ENCODE measurements around the gene PRKD1.

The PRKD1 gene

DNA sequence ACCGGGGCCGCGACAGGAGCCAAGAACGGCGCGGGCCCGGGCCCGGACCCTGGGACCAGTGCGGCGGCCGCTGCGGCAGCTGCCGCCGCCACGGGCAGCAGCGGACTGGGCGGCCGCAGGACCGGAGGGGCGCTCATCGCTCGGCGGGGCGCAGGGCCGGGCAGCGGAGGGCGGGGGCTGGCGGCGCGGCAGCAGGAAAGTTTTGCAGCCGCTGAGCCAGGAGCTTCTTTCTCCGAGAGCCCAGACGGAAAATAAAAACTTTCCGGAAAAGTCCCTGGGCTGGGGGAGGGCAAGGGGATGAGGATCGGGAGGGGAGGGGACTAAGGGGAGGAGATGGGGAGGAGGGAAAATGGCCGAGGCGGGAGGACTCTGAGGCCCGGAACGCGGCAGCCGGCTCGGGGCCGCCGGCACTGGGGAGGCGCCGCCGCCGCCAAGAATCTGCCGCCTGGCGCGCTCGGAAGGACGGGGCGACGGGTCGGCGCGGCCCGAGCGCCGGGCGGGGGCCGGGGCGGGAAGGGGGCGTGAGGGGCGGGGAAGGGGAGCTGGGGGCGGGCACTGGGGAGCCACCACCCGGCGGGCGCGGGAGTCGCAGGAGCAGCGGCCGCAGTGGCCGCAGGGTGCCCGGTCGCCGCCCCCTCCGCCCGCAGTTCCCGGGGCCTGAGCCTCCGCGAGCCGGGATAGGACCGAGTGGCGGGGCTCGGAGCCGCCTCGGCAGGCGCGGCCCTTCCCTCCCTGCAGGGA is at the start of gene PRKD1:
Gene PRKD1, minus strand, starts transcription at position 472 of the 741 bp plus-strand sequence.
- no peak for DNase-seq (ENCODE audit: low read depth)

DNA sequence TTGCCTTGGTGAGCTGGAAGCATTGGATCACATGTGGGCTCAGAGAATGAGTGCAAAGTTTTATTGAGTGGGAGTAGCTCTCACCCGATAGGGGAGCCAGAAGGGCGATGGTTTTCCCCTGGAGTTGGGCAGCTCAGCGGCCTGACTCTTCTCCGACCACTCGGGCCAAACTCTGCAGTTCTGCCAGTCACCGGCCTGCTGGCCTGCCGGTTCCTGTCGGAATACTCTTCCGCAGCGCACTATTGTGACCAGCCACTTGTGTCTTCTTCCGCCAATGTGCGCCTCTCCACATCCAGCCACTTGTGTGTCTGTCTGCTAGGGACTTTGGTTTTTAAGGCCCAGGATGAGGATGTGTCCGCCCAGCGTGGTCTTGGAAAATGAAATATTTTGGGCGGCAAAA is 43.5 kb upstream of the PRKD1 start:
- DNase-seq (ENCODE audit: low read depth): no peak

DNA sequence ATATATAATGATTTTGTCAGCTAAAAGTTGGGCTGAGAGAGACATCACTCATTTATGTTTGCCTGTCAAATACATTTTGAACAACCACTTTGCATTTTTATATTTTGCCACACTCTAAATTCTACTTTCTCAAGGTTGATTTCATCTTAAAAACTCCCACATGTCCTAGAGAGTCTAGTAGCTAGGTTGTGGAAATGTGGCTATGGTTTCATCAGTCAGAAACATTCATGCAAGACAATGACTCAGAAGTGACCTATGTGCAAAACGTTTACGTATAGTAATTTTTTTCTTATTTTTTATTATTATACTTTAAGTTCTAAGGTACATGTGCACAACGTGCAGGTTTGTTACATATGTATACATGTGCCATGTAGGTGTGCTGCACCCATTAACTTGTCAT is 27.4 kb upstream of the PRKD1 start:
- DNase-seq (ENCODE audit: low read depth): no peak

DNA sequence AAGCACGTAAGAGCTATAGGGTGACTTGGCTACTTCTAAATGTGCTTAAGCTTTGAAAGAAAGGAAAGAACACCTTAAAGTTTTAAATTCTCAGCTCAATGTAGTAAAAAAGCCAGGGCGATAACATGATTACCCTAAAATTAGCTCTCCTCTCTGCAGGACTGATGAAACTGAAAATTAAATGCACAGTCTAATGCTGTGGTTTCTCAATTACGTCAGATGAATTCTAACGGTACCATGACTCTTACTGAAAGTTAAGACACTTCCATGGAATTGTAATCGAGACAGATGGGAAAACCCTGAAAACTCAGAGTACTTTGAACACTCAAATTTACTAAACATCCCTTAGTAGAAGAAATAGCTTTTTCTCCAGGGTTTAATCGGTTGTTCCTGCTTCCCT is 25.9 kb upstream of the PRKD1 start:
- no peak for DNase-seq (ENCODE audit: low read depth)

DNA sequence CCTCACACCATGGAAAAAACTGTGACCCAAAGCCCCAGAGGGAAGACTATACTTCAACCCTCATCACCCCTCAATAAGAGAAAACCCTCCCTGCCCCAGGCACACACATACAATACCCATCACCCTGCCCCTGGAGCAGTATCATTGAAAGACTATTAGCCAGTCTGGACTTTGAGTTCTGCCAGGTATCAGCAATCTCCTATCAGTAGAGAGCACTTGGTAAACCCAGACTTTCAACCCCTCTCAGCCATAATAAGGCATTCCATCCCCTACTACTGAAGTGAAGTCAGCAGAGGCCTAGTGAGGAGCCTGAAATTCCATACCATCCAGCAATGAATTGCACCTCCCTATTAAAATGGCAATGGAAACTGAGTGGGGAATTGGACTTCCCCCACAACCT is 16.4 kb upstream of the PRKD1 start:
- no peak for DNase-seq (ENCODE audit: low read depth)

DNA sequence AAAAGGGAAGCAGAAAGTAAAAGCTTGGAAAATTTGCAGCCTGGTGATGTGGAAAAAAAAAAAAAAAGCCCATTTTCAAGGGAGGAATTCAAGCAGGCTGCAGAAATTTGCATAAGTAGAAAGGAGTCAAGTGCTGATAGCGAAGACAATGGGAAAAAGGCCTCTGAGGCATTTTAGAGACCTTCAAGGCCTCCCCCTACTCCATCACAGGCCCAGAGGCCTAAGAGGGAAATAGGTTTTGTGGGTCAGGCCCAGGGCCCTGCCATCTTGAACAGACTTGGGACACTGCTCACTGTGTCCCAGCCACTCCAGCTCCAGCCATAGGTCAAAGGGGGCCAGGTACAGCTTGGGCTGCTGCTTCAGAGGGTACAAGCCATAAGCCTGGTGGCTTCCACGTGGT is 13.8 kb upstream of the PRKD1 start:
- DNase-seq (ENCODE audit: low read depth): no peak

DNA sequence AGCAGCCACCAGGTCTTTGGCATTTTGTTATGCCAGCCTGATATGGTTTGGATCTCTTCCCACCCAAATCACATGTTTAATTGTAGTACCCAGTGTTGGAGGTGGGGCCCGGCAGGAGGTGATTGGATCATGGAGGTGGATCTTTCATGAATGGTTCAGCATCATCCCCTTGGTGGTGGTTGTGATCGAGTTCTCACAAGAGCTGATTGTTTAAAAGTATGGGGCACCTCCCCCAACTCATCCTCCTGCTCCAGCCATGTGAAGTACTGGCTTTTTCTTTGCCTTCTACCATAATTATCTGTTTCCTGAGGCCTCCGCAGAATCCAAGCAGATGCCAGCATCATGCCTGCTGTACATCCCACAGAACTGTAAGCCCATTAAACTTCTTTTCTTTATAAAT is 12.8 kb upstream of the PRKD1 start:
- no peak for DNase-seq (ENCODE audit: low read depth)

DNA sequence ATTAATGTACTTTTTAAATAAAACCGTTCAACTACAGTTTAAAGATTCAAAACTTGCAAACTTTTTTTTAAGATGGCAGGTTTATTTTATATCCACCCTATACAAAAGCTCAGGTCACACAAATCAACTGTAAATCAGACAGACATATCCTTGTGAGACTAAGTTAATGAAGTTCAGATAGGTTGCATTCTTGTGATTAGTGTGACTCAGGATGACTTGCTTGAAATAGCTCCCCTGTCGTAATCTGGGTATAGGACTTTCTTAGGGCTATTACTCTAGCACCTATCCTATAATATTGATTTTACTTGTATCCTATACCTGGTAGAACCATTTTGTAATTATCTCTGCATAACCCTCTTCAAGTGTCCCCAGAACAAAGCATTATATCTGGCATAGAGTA is 9.5 kb upstream of the PRKD1 start:
- no peak for DNase-seq (ENCODE audit: low read depth)

DNA sequence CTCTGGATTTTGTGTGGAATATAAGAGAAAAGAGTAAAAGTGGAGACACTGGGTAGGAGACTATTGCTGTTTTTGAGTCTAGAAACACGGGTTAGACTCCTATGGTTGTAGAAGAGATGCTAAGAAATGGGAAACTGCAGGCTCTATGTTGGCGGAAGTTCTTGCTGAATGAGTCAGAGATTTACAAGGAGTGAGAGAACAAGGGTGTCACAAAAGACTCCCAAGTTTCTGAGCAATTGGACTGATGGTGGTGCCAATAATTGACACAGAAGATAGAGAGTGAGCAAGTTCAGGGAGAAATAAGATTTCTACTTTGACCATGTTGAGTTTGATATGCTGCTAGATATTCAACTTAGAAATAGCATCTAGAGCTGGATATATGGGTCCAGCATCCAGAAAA is 2.6 kb upstream of the PRKD1 start:
- DNase-seq (ENCODE audit: low read depth): no peak

DNA sequence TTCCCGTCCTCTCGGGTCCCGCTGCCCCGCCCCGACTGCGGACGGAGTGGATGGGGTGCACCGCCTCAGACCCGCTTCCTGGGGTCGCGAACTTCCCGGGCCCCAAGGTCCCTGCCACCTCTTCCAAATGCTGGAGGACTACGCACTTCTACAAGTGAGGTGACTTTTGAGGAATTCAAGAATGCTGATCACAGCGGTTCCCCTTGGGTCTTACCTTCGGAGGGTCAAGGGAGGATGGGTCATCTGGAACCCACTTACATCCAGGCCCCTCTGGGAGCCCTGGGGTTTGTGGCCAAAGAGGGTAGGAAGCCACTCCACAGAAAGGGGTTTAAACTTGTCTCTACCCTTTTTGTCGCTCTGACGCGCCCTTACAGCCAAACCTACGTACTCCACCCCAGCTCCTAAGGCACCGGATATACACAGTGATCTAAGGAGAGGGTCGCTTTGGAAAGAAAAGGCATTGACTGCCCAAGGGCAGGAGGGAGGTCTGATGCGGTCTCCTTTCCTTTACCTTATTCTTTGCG is 532 bp upstream of the PRKD1 start:
- DNase-seq (ENCODE audit: low read depth): no peak

DNA sequence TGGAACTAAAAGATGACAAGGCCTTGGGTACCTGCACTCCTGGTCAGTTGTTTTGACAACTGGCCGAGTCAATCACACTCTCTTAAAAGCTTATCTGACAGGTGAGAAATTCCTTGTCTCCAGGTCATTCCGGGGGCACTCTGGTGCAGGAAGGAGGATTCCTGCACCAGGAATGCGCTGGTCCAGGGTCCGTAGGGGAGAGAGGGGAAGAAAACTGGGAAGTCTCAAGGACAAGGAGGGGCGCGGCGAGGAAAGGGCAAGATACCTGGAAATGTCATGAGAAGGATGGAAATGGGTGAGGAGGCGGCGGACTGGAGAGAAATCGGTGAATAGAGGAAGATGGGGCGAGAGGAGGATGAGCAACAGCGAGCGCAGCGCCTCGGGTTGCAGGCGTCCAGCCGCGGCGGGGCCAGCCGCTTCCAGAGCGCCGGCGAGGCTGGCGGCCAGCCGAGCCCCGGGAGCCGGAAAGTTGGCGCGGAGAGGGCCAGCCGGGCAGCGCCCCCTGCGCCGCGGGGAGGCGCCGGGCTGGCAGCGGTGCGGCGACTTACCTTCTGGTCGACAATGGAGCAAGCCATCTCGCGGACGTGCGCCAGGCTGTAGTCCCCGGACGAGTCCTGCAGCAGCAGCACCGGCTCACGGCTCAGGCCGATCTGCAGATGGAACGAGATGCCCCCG is 809 bp downstream of the PRKD1 start:
- no peak for DNase-seq (ENCODE audit: low read depth)

DNA sequence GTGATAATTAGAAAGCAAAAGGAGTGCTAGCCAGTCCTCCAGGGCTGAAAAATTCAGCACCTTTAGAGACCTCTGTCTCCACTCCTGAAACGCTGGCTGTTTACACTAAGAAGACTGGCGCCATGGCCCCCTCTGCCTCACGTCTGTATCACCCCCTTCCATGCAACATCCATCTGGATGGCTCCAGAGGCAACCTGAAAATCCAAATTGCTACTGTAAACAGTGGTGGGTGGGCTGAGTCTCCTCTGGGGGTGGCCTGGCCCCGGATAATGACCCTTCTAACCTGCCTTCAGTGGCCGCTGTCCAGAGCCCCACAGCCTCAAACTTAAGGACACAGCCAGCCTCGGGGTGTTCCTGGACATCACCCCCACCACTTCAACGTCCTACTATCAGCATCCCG is 1.4 kb downstream of the PRKD1 start:
- no peak for DNase-seq (ENCODE audit: low read depth)

DNA sequence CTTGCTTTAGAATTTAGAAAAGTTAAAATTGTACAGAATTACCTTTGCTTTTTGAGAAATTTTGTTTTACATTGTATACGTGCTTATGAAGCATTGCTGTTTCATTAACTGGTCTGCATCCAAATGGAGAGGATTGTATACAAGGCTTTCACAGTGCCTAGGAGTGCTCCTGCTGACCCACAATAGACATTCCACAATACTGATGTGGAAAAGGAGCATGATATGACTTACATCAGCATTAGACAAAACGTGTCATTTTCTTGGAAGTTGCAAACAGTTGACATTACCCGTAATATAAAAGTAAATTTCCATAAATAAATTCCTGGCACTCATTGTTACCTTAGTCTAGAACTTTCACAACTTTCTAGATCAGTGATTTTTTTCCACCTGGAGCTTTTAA is 1.9 kb downstream of the PRKD1 start:
- DNase-seq (ENCODE audit: low read depth): no peak

DNA sequence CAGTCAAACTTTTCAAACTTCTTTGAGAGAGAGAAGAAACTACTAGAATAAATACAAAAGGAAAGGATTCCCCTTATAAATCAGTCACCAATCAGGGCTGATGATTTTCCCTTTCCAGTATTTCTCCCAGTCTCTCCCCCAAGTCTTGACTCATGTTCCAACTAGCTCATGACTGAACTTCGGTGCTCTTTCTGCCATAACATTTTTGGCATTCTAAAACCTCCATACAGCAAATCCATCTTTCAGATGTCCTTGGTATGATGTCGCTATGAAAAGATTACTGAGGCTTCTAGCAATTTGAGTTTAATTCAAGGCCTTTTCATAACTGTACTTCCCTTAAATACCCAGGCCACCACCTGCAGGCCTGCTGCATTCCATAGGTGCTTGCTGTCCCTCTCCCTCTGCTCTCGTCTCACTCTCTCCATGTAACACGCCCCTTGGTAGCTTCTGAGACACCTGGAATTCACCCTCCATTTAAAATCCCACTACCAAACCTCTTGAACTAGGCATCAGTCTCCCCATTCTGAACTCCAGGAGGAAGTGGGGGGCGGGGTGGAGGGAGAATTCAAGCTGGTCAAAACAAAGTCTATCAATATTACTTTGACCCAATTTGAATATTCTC is 2.4 kb downstream of the PRKD1 start:
- DNase-seq (ENCODE audit: low read depth): no peak

DNA sequence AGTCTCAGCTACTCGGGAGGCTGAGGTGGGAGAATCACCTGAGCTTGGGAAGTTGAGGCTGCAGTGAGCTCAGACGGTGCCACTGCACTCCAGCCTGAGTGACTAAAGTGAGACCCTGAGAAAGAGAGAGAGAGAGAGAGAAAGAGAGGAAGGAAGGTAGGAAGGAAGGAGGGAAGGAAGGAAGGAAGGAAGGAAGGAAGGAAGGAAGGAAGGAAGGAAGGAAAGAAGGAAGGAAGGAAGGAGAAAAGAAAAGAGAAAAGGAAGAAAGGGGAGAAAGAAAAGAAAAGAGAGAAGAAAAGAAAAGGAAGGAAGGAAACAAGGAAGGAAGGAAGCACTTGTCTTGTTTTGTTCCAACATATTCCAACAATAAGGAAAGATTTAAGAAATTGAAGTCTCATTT is 7.8 kb downstream of the PRKD1 start:
- no peak for DNase-seq (ENCODE audit: low read depth)

DNA sequence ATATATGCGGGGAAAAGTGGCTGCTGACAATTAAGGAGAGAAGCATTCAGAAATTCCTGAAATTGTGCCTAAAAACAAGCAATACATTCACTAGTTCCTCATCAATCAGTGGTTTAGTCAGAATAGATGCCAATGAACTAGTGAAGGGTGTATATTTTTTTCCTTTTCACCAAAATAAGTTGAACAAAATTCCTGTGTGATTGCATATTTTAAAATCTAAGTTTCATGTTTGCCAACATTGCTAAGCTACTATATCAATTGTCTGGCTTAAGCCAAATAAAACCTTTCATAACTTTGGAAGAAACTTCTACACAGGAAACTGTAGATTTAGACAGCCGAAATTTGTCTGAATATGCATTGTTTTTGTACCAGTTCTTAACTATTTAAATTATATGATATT is 8.7 kb downstream of the PRKD1 start:
- DNase-seq (ENCODE audit: low read depth): no peak

DNA sequence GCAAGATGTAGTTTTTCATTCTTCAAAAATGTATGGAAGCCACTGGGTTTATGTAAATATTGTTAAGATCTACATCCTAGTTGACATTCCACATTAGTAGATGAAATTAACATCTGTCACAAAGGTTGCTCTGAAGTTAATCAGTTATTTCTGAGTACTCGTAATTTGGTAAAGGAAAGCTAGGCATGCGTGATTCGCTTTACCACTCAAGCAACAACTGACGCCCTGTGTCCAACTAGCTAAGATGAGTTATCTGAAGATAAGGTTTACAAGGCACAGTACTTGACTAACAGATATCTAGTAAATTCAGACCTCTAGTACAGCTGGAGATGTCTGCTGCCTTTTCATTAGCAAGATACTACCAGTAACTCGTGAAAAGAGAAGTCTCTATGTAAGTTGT is 14.1 kb downstream of the PRKD1 start:
- no peak for DNase-seq (ENCODE audit: low read depth)

DNA sequence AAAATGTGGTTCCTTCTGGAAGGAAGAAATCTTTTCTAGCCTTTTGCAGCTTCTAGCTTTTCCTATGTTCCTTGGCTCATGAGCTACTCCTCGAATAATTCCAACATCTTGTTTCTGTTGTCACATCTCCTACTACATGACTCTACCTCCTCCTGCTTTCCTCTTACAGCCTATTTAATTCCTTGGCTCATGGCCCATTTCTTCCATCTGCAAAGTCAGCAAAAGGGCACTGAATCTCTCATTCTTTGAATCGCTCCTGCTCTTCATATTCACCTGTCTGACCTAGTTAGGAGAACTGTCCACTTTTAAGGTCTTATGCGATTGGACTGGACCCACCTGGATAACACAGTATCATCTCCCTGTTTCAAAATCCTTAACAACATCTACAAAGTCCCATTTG is 15.8 kb downstream of the PRKD1 start:
- DNase-seq (ENCODE audit: low read depth): no peak

DNA sequence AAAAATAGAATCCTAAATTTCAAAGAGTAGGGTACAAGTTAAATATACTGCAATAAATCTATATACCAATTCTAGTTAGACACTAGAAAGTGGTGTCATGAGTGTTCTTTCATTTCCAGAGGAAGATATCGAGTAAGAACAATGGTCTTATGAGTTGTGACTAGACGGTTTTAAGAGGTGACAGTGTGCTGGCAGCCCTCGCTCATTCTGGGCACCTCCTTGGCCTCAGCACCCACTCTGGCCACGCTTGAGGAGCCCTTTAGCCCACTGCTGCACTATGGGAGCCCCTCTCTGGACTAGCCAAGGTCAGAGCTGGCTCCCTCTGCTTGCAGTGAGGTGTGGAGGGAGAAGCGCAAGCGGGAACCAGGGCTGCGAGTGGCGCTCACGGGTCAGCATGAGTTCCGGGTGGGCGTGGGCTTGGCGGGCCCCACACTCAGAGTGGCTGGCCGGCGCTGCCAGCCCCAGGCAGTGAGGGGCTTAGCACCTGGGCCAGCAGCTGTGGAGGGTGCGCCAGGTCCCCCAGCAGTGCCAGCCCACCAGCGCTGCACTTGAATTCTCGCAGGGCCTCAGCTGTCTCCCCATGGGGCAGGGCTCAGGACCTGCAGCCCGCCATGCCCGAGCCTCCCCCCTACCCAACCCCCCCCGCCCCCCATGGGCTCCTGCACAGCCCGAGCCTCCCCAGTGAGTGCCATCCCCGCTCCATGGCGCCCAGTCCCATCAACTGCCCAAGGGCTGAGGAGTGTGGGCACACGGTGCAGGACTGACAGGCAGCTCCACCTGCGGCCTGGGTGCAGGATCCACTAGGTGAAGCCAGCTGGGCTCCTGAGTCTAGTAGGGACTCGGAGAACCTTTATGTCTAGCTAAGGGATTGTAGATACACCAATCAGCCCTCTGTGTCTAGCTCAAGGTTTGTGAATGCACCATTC is 18.7 kb downstream of the PRKD1 start:
- no peak for DNase-seq (ENCODE audit: low read depth)

DNA sequence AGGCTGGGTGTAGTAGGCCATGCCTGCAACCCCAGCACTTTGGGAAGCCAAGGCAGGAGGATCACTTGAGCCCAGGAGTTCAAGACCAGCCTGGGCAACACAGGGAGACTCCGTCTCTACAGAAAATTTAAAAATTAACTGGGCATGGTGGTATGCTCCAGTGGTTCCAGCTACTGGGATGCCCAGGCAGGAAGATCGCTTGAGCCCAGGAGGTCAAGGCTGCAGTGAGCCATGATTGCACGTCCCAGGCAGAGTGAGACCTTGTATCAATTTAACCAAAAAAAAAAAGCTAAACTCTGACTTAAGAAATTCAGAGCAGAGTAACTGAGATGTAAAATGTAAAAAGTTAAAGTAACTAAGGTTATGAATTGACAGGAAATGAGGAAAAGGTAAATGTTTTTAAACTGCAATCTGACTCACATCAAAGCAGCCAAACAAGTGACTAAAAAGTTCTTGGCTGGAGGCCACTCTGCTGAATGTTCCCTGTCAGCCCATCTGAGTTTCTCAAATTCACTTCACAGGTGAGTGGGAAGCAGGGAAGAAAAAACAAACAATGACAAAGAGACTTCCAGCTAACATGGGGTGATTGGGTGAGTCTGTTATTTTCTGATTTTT is 21.3 kb downstream of the PRKD1 start:
- DNase-seq (ENCODE audit: low read depth): no peak

DNA sequence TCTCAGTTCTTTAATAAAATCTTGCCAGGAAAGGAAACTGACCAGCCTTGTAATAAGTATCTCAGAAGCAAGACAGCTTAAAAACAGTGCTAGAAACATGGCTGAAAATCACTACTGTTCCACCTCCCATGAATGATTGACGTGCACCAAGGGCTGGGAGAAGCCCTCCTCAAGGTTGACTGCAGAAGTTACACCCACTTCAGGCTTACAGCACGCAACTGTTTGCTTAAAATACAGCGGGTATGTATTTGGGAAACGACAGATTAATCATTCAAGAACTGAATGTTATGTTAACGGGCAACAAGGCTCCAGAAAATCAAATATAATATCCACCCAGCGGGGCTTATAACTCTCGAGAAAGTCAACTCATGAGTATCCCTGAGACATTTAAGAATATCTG is 22.1 kb downstream of the PRKD1 start:
- no peak for DNase-seq (ENCODE audit: low read depth)

All from activated T-cell treated with anti-CD3 and anti-CD28 coated beads for 24 hours (primary cell).